GM19099 (cell line): ENCODE data around the gene OR2AK2.

ENCODE experiments used
- POLR2A ChIP-seq: IDR thresholded peaks from 3 replicates; pipeline ENCODE4 v1.6.1; 2011; ENCODE audit warnings: low read depth; ENCODE audit not compliant: insufficient read length; ENCODE audit errors: extremely low read depth

Gene OR2AK2

GRCh38 chr1:248000169-248000568 lies 35.1 kb downstream of the OR2AK2 start:
- TF ChIP-seq POLR2A, result no peak

GRCh38 chr1:248007778-248008177 lies 42.7 kb downstream of the OR2AK2 start:
- TF ChIP-seq POLR2A, result no peak

GRCh38 chr1:248009681-248010080 lies 44.6 kb downstream of the OR2AK2 start:
- TF ChIP-seq POLR2A, result no peak

- no peak for TF ChIP-seq POLR2A
Observed at GRCh38 chr1:248013229-248013710, 48.2 kb downstream of the OR2AK2 start, which contains the start of gene OR2L5. Gene OR2L5, plus strand, starts transcription at chr1:248013660. Its CDS starts 8,288 bp downstream, at chr1:248021948.

- no peak for TF ChIP-seq POLR2A
Observed at GRCh38 chr1:248015803-248016202, 50.8 kb downstream of the OR2AK2 start.
